Bone marrow (tissue), 2 donors: Measurements from ENCODE around the gene CACNA2D3.
"Not testable (repeated sequence)": the region's sequence is repeated elsewhere in the genome, so short reads cannot be mapped to it uniquely, and the experiment has no call there.

ENCODE experiments used
- DNase-seq, 2 donors: peaks; one replicate each; lab custom pipeline; 2025; lab: John Stamatoyannopoulos, UW

The CACNA2D3 gene

GRCh38 chr3:54122324-54123002 lies at the start of gene CACNA2D3:
Gene CACNA2D3 (plus strand): TSS chr3:54122552.
- no peak for DNase-seq

GRCh38 chr3:54073386-54073785 lies 49.0 kb upstream of the CACNA2D3 start:
- DNase-seq, result no peak

- no peak for DNase-seq
Measured at GRCh38 chr3:54079314-54079713, 43.0 kb upstream of the CACNA2D3 start.

GRCh38 chr3:54079730-54080325 lies 42.5 kb upstream of the CACNA2D3 start:
- no peak for DNase-seq

GRCh38 chr3:54083921-54084320 lies 38.4 kb upstream of the CACNA2D3 start:
- no peak for DNase-seq

- no peak for DNase-seq
Measured at GRCh38 chr3:54085936-54086335, 36.4 kb upstream of the CACNA2D3 start.

GRCh38 chr3:54086652-54087405 lies 35.5 kb upstream of the CACNA2D3 start:
- no peak for DNase-seq

- DNase-seq, result no peak
Measured at GRCh38 chr3:54087581-54088410, 34.6 kb upstream of the CACNA2D3 start.

- DNase-seq, result no peak
Measured at GRCh38 chr3:54093491-54094248, 28.7 kb upstream of the CACNA2D3 start.

GRCh38 chr3:54094926-54095325 lies 27.4 kb upstream of the CACNA2D3 start:
- DNase-seq, result no peak

- DNase-seq, result no peak
Measured at GRCh38 chr3:54099381-54099780, 23.0 kb upstream of the CACNA2D3 start.

- DNase-seq, result no peak
Measured at GRCh38 chr3:54104084-54104483, 18.3 kb upstream of the CACNA2D3 start.

- DNase-seq, result not testable (repeated sequence)
Measured at GRCh38 chr3:54116129-54116528, 6.2 kb upstream of the CACNA2D3 start.

GRCh38 chr3:54120657-54121413 lies 1.5 kb upstream of the CACNA2D3 start:
- no peak for DNase-seq

- DNase-seq, result no peak
Measured at GRCh38 chr3:54121414-54122323, 683 bp upstream of the CACNA2D3 start.

GRCh38 chr3:54123003-54123775 lies 837 bp downstream of the CACNA2D3 start:
- no peak for DNase-seq

GRCh38 chr3:54123776-54124196 lies 1.4 kb downstream of the CACNA2D3 start:
- DNase-seq, result no peak

GRCh38 chr3:54125300-54125699 lies 2.9 kb downstream of the CACNA2D3 start:
- DNase-seq, result no peak

- no peak for DNase-seq
Measured at GRCh38 chr3:54126551-54126950, 4.2 kb downstream of the CACNA2D3 start.
